WI38 (cell line): ENCODE measurements around the gene MAPRE2.

Experiments used
- H3K4me3 ChIP-seq: 2 replicates; pipeline ENCODE4 v1.5.1; 2011; ENCODE audit warnings: low read depth, mild to moderate bottlenecking, control low read depth, low read length
- TF ChIP-seq, protein P1 (sequence below): IDR thresholded peaks from 2 replicates; pipeline ENCODE4 v1.5.1; 2012; ENCODE audit warnings: low read depth, mild to moderate bottlenecking, control low read depth, low read length

The MAPRE2 gene

DNA sequence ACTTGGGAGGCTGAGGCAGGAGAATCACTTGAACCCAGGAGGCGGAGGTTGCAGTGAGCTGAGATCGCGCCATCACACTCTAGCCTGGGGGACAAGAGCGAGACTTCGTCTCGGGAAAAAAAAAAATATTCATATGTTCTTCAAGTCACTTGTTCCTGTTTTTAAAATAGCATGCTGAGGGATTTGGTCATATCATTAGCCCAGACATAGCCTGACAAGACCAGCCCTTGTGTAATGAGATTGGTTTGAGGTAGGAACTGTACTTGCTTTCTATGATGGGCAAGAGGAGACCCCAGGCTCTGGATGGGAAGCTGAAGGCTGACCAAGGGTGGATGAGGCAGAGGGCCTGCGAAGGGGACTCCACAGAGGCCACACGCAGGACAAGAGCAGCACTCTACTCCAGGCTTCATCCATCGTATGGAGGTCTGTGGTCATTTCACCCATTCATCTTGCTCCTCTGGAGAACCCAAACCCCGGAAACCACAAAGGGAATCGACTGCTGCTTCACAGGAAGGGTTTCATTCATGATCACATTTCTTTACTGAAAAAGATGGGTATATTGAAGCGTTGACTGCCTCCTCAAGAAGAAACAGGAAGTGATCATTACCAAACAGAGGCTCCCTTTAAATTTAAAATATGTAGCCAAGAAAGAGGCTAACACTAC lies 112.5 kb downstream of the MAPRE2 start:
- TF ChIP-seq, protein P1, sequence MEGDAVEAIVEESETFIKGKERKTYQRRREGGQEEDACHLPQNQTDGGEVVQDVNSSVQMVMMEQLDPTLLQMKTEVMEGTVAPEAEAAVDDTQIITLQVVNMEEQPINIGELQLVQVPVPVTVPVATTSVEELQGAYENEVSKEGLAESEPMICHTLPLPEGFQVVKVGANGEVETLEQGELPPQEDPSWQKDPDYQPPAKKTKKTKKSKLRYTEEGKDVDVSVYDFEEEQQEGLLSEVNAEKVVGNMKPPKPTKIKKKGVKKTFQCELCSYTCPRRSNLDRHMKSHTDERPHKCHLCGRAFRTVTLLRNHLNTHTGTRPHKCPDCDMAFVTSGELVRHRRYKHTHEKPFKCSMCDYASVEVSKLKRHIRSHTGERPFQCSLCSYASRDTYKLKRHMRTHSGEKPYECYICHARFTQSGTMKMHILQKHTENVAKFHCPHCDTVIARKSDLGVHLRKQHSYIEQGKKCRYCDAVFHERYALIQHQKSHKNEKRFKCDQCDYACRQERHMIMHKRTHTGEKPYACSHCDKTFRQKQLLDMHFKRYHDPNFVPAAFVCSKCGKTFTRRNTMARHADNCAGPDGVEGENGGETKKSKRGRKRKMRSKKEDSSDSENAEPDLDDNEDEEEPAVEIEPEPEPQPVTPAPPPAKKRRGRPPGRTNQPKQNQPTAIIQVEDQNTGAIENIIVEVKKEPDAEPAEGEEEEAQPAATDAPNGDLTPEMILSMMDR, result no peak
- no peak overlapping the region for H3K4me3 ChIP-seq

DNA sequence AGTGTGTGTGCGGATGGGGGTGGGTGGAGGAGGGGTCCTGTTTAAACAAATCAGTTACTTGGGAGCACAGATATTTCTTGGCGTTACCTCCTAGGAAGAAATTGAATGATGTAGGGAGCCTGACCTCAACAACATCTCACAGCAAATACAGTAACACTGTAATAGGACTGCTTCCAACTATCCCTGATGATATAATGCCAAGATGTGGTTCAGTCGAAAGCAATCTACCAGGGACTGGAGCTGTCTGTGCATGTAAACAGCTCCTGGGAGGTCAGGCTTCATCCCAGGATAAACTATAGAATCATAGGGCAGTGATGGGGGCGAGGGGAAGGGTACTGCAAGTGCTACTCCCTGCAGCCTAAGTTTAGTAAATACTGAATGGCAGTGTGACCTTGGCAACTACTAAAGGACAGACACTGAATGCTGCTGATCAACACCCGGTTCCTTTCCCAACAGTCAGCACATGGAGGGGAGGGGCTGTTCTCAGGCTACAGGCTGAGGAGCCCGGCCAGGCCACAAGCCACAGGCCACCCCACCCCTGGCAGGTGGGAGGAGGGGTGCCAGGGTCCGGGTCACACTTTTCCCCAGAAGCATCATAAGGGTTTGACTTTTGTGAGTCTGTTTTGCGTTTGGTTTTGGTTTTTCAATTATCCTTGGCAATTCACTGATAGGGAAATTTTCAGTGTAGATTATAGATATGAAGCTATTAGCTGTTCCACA lies 114.3 kb downstream of the MAPRE2 start:
- no peak overlapping the region for H3K4me3 ChIP-seq
- TF ChIP-seq, protein P1, result no peak

- TF ChIP-seq, protein P1, result no peak
- no peak overlapping the region for H3K4me3 ChIP-seq
Measured at GRCh38 chr18:35157181-35157580, 116.0 kb downstream of the MAPRE2 start.

- TF ChIP-seq, protein P1, result no peak
- no peak overlapping the region for H3K4me3 ChIP-seq
Measured at GRCh38 chr18:35158728-35159450, 117.7 kb downstream of the MAPRE2 start.

- H3K4me3 ChIP-seq, result no peak overlapping the region
- TF ChIP-seq, protein P1, result no peak
Measured at GRCh38 chr18:35159782-35160181, 118.6 kb downstream of the MAPRE2 start.

GRCh38 chr18:35161485-35161884 lies 120.3 kb downstream of the MAPRE2 start:
- H3K4me3 ChIP-seq, result no peak overlapping the region
- TF ChIP-seq, protein P1, result no peak

DNA sequence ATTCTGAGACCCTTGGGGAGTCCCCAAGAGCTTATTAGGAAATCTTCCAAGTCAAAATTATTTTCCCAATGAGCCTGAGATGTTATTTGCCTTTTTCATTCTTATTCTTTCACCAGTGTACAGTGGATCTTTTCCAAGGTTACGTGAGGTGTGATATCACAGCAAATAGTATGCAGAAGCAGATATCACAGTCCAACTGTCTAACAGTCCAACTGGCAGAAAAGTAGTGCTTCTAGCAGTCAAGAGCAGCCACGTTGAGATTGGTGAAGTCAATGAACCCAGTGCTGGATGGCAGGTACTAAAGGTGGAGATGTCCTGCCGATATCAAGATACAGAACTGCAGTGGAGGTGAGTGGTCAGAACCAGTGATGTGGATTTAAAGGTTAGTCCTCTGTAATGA lies 120.7 kb downstream of the MAPRE2 start:
- H3K4me3 ChIP-seq, result no peak overlapping the region
- TF ChIP-seq, protein P1, result no peak
